GM21786 (cell line): ENCODE data around the gene PDE4B.
"Not testable (repeated sequence)": the region's sequence is repeated elsewhere in the genome, so short reads cannot be mapped to it uniquely, and the experiment has no call there.

Source experiments
- ATAC-seq: cut with Tn5 transposase; IDR thresholded peaks from one replicate; pipeline ENCODE4 v1.9.1; 2021; ENCODE audit not compliant: unreplicated experiment

The PDE4B gene

DNA sequence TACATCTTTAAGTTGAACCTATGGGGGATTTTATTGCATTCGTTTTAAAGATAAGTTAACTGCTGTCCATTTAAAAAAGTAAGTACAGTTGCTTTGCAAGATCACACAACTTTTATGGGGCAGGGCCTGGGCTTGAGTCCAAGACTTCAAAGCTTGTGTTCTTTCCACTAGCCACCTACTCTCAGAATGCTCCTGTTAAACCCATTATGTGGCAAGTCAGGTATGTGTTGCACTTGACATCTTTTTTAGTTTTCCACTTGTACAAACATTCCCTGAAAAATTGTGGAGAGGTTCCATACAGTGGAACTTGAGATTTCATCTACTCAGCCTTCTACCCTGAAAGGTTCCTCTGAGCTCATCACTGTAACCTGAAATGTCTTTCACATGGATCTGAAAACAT is 505.8 kb downstream of the PDE4B start:
- ATAC-seq = no peak

DNA sequence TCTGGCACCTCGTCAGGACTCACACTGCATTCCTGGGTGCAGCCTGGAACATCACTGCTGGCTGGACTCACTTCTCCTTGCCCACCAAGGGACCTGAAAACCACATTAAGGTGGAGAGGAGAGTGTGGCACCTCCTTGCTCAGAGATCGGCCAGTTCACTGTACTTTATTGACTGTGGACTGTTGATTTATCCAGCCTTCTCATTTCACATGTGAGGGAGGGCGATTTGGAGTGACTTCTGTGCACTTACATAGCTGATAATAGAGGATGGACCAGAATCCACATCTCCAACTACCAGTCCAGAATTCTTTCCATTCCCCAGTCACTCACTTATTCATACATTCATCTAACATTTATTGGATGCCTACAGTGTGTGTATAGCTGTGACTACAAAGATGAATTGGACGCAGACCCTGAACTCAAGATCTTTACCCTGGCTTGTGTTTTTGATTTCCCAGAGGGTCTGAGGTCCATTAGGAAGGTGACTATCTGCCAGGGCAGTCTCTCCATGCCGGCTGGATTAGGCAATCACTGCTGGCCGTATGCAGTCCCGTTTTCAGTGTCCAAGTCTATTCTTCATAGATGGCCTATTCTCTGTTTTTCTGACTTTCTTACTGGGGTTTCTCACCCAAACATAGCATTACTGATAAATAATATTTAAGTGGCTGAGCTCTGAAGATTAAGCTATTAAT is 507.7 kb downstream of the PDE4B start:
- ATAC-seq = no peak

DNA sequence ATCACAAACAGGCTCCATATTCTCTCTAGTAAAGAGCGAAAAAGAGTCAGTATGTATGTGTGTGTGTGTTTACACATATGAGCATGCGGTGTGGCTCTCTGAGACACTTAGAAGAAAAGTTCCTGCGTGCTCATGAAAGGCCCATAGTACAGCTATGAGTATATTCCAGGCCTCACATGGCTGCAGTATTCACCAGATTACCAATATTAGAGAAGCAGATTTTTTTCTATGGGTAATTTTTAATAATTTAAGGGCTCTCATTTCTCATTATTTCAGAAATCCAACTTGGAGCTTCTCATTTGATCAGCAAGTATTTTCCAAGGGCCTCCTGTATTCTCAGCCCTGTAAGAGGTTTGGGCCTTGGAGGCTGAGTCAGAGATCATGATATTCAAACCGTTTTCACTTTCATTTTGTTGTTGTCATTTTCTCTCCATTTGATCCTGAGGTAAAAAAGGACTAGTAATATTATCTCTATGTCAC is 508.3 kb downstream of the PDE4B start:
- peak; percentile 68 for ATAC-seq

DNA sequence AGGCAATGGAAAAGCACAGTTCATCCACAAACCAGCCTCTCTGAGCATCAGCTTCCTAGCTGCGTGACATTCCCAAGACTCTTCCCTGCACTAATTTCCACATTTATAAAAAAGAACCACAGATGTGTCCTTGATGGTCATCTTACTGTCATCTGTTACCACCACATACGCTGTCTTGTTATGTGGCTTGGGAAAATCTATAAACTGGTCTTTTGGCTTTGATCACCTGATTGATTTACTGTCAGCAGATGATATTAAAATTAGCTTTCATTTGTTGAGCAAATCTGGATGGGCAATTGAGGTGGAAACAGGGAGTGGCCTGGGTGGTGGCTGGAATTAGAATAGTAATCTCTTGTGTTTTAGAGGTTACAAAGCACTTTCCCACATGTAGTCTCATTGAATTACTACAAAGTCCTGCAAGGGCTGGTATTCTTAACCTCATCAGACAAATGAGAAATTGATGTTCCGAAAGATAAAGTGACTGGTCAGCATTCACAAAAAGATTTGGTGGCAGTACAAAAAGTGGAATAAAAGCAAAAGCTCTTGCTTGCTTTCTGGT is 509.6 kb downstream of the PDE4B start:
- ATAC-seq = no peak

DNA sequence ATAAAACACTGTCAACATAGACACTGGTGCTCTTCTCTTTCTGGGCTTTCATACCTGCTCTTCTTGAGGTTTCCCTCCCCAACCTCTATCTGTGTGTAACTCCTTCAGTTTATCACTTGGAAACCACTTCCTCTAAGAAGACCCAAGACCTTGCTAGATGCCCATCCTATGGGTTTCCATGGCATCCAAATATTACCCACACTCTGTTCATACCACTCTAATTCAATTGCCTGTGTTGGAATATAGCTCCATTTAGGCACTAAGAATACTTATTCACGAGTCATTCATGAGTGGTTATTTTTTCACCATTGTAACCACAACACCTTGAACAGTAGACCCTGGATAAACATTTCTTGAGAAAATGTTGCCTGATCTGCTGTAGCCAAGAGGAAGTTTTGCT is 510.1 kb downstream of the PDE4B start:
- ATAC-seq = no peak

DNA sequence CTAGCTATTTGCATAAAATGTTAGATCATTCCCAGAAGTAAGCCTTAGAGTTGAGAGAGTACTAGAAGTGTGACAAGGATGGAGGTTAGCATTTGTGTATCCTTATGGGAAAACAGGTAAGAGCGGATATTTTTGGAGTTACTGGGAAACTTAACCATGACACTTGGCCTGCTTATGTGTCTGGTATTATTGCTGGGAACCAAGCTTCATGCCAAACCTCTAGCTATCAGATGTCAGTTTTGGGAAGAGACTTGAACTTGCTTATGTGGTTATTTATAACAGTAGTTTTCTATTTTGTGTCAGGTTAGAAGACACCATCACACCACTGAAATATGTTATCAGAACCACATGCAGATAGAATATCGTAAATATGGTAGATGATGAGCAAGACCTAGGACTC is 511.0 kb downstream of the PDE4B start:
- ATAC-seq = no peak

DNA sequence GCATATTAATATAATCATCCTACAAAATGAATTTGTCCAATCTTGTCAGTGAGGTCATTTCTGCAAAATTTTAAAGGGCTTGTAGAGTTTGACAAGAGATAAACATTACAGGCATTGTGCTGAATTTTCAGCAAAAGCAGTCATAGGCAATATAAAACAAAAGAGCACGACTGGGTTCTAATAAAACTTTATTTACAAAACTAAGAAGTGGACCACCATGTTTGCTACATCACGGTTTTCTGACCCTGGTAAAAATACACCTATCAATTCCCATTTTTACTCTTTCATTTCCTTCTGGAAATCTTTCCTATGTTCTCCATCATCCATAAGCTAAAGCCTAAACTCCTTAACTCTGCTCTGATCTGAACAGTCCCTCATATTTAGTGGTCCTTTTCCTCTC is 511.4 kb downstream of the PDE4B start:
- ATAC-seq = no peak

DNA sequence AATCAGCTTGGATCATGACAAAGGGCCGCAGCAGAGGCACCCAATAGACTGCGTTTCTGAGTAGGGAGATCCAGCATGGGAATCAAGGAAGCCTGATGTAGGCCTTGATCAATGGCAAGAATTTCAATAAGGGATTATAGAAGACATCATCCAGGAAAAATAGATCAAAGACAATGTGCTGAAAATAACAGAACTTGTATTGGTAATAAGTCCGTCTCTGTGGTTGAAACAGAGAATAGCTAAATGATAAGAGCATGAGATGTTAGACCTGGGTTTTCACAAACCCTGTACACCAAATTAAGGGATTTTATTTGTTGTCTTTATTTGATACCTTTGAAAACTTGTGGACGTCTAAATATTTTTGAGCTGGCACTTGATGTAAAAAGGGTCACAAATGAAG is 513.2 kb downstream of the PDE4B start:
- ATAC-seq = no peak

DNA sequence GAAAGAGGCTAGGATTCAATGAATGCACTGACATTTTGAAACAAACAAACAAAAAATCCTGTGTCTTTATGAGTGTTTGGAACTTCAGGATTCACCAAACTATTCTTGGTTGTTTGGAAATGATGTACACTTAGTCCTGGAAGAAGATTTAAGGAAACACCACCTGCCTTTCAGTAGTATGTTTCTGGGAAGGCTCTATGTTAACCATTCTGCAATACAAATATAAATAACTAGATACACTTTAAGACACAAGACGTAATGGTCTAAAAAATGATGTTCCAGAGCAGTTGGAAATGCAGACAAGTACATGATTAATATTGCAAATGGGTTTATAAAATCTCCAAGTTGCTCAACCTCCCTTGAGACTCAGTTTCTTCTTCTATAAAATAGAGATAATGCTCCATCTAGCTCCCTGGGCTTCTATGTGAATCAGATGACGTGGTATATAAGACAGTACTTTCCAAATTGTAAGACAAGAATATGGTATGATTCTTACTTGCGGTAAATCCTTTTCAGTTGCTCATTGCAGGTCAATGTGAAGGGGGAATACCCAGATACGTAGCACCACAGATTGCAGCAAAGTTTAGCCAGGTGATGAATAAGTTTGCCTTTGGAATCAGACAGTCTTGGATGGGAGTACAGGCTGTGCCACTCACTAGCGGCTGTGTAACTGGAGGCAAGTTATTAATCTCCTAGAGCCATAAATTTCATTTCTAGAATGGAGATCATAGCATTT is 516.5 kb downstream of the PDE4B start:
- no peak for ATAC-seq

DNA sequence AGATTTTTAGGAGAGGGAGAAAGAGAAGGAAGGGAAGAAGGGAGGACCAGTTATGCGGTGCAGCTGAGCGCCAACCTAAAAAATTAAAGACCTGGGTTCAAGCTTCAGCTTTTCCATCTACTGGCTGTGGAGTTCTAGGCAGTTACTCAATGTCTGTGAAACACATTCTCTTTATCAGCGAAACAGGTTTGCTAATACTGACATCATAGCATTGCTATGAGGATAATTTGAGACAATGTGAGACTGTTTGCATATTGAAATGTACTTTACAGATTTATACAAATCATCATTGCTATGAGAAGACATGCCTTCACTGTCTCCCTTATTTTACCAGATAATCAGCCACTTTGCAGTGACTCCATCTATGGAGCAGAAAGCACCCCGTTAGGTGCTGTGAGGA is 518.4 kb downstream of the PDE4B start:
- ATAC-seq = no peak

DNA sequence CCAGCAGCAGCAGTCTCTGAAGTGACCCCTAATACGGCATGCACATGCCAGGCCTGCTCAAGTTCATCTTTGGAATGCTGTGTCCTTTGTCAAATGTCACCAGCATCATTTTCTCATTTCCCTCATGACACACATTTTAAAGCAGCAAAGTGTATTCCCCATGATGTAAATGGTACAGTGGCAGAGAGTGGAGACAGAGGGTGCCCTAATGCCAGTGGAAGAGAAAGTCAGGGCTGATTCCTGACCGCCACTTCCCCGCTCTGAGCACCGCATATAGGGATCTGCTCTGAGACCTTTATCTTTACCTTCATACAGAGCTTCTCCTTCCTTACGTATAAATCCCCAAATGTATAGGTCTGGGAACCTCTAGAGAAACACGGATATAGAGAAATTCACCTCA is 518.9 kb downstream of the PDE4B start:
- no peak for ATAC-seq

DNA sequence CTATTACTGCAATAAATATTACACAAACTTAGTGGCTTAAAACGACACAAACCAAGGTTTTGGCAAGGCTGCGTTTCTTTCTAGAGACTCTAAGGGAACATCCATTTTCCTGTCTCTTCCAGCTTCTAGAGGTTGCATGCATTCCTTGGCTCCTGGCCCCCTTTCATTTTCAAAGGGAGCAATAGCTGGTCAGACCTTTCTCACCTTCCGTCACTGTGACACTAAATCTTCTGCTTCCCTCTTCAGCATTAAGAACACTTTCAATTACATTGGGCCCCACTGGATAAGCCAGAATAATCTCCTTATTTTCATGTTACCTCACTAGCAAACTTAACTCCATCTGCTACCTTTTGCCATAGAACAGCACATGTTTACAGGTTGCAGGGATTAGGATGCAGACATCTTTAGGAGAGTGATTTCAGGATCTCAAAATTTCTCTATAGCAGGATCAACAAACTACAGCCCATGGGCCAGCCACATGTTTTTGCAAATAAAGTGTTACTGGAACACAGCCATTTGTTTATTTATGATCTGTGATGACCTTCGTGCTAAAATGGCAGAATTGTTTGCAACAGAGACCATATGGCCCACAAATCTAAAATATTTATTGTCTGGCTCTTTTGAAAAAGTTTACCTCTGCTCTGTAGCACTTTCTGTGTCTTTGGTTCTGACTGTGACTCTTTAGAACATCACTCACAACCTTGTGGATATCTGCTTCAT is 519.7 kb downstream of the PDE4B start:
- ATAC-seq = no peak

DNA sequence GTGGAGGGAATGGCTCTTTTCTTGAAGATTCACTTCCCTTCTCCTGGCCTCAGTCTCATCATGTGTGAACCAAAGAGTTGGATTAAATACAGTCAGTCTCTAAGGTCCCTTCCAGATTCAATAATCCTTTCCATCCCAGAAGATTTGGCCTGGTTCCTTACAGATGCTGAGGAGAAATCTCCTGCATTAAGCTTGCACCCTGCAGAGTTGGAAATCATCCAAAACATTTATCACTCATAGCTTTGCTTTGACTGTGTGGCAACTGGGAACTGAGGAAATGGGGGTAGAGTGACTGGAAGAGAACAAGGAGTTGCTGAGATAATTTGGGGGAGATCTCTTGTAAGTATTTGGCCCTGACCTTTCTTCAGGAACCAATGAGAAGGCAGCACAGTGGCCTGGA is 520.7 kb downstream of the PDE4B start:
- ATAC-seq = no peak

DNA sequence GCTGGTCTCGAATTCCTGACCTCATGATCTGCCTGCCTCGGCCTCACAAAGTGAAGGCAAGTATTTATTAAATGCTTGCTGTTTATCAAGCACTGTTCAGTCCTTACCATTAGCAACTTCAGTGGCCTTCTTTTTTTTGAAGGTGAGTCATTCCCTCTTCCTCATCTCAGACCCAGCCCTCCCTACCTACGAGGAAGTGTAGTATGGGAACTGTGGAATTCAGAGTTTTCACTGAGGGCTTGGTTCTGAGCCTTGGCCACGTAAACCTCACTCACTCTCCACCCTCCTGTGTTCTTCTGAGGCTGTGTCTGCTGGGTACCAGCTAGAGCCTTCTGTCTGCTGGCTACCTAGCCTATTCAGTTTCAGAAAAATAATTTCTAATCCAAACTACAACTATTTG is 523.0 kb downstream of the PDE4B start:
- ATAC-seq = no peak

DNA sequence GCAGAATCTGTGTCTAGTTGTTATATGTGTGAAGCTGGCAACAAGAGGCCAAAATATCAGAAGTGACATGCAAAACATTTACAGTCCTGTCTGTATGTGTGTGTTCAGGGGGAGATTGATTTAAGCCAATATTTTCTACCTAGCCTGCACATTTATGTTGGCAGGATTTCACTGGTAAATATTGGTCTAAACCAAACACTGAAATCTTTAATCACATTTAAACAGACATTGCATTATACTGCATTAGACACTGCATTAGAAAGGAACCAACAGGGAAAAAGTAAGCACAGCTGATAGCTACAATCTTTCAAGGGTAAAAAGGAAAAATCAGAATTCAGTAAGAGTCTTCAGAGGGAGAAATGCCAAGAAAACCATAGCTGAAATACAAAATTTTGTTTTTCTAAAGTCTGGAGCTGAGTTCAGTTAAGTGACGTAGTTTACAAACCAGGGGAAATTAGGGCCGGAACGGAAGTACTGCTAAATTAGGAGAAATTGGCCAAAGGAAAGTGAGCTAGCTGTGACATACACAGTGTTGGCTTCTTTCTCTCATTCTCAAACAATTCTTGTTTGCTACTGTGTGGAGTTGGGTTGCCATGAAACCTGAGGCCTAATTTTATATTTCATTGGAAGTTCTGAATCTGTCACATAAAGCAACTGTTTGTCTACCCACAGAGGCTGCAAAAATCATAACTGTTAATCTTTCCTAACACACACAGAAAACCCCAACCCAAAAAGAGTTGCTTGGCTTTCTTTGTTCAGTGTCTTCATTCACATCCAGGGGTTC is 524.0 kb downstream of the PDE4B start:
- ATAC-seq = no peak

DNA sequence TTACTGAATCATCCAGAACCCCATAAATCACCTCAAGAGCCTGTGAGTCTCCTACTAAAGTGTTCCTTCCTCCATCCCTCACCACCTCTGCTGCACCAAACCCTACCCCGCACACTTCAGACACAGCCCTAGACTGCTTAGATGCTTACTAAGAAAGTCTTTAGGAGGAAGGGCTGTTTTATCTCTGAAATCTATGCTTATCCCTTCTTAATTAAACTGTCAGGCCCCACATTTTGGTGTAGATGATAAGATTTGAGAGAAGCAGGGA is 524.5 kb downstream of the PDE4B start:
- no peak for ATAC-seq

DNA sequence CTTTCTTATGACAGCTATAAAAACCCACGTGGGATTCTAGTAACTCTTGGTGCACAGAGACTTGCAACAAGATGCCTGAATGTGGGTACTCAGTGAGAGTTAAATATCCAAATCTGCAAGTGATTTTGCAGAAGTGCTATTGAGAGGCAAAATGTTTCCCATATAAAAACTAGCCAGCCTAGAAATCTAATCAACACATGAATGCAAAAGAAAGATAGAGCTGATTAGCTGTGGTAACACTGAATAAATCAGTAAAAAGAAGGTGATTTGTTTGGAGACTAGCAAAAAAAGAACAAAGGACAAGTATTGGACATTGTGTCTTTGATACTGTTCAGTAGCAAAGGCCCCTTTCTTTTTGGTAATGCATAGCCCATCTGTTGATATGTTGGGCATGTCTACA is 527.5 kb downstream of the PDE4B start:
- ATAC-seq = no peak

DNA sequence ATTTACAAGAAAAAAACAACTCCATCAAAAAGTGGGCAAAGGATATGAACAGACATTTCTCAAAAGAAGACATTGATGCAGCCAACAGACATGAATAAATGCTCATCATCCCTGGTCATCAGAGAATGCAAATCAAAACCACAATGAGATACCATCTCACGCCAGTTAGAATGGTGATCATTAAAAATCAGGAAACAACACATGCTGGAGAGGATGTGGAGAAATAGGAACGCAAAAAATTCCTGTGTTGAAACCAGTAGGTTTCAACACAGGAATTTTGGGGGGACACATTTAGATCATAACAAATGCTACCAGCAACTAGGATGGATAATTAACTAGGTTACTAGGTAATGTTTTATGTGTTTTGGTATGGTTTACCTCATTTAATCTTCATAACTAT is 529.8 kb downstream of the PDE4B start:
- not testable (repeated sequence) for ATAC-seq

DNA sequence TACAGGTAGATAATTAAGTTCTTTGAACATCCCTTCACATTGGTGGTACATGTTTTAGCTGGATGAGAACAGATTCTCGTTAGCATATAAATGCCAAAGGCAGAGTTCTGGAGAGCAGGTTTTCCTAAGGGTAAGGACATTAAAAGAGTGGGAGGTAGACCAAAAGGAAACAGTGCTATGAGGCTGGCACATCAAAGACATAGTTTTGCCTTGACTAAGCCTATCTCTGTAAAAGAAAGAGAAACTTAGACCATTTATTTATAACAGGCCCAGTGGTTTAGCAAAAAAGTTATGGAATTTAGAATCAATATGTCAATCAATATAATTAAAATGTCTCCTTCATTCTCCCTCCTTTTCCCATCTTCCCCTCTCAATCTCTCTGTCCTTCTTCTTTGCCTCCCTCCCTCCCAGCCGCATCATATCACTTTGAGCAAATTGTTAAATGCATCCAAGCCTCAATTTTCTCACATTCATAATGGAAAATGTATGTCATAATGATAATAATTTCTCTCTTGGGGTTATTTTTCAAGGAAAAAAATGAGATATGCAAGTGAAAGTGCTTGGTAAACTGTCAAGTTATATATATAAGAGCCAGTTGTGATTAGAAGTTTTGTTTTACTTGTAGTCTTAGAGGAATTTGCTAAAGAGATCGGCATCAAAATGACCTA is 531.4 kb downstream of the PDE4B start:
- ATAC-seq = no peak

DNA sequence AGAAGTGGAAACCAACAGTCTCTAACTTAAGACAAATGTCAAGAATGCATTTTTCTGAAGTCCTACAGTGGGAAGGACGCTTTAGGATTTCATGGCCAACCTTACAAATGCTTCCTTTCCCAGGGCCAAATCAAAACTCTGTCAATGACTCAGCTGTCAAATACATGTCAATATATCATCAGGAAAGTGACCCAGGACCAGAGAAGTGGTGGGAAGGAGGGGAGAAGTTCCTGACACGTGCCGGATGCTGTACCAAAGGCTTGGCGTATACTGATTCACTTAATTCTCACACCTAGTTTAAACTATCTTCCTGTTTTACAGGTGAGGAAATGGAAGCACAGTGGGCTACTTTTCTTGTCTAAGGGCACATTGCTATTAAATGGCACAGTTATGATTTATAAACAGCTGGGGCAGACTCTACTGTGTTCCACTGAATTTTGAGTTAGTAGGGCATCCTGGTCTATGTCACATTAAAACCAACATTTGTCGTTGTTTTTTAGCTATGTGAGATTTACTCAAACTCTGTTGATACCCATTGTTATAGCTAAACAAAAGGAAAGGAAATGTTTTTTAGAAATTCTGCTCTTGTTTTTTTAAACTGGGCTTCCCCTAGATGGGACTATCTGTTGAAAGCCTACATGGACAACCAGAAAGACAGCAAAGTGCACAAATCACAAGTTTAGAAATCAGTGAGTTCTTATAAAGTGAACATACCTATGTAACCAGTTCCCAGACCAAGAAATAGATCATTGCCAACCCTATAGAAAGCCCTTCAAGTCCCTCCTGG is 533.1 kb downstream of the PDE4B start:
- no peak for ATAC-seq
